Neural progenitor cell (in vitro differentiated cells): Measurements from ENCODE around the gene FAM234B. TPM values are rescaled to one million over a fixed set of nuclear protein-coding genes. Genes with fewer than 3 reads are reported as not detected.
A peak's percentile ranks its signal among the peaks of the same experiment; 100 is the strongest.

Experiments
- DNase-seq: peaks from one replicate; pipeline ENCODE4 v3.0.0-alpha.2; 2016; ENCODE audit warnings: low spot score
- H2AFZ ChIP-seq: fragments of 200-600 bp; sonication (generic); replicated peaks from 2 replicates; pipeline ENCODE4 v1.6.1; 2016; ENCODE audit warnings: antibody characterized with exemption
- H3F3A ChIP-seq: fragments of 200-600 bp; sonication (generic); 2 replicates; pipeline ENCODE4 v1.6.1; 2016; ENCODE audit warnings: antibody characterized with exemption, low read depth
- H3K27ac ChIP-seq: fragments of 200-600 bp; sonication (generic); 2 replicates; pipeline ENCODE4 v1.5.1; 2016; ENCODE audit warnings: mild to moderate bottlenecking
- H3K27me3 ChIP-seq: fragments of 200-600 bp; sonication (generic); 2 replicates; pipeline ENCODE4 v1.6.1; 2016; ENCODE audit warnings: mild to moderate bottlenecking, moderate library complexity
- H3K36me3 ChIP-seq: fragments of 200-600 bp; sonication (generic); 2 replicates; pipeline ENCODE4 v1.5.1; 2016
- H3K4me1 ChIP-seq: fragments of 200-600 bp; sonication (generic); 2 replicates; pipeline ENCODE4 v1.6.1; 2016; ENCODE audit warnings: mixed run types
- H3K4me2 ChIP-seq: fragments of 200-600 bp; sonication (generic); 2 replicates; pipeline ENCODE4 v1.6.1; 2016
- H3K4me3 ChIP-seq: fragments of 200-600 bp; sonication (generic); 2 replicates; pipeline ENCODE4 v1.5.1; 2016
- H3K79me2 ChIP-seq: fragments of 200-600 bp; sonication (generic); 2 replicates; pipeline ENCODE4 v1.6.1; 2016; ENCODE audit warnings: low read depth
- H3K9ac ChIP-seq: fragments of 200-600 bp; sonication (generic); 2 replicates; pipeline ENCODE4 v1.6.1; 2016
- H3K9me3 ChIP-seq: fragments of 200-600 bp; sonication (generic); 2 replicates; pipeline ENCODE4 v1.5.1; 2016; ENCODE audit warnings: low read depth
- H4K20me1 ChIP-seq: fragments of 200-600 bp; sonication (generic); 2 replicates; pipeline ENCODE4 v1.6.1; 2016; ENCODE audit warnings: low read depth
- H3K27ac Mint-ChIP-seq: 3 replicates; pipeline ENCODE4 v1.8.0; 2021; ENCODE audit warnings: mixed read lengths
- H3K27me3 Mint-ChIP-seq: 2 replicates; pipeline ENCODE4 v1.8.0; 2022; ENCODE audit warnings: low read depth, mild to moderate bottlenecking, inconsistent platforms, moderate library complexity, mixed read lengths; ENCODE audit not compliant: insufficient read depth
- H3K36me3 Mint-ChIP-seq: 3 replicates; pipeline ENCODE4 v1.8.0; 2021; ENCODE audit warnings: mixed read lengths
- H3K4me1 Mint-ChIP-seq: 3 replicates; pipeline ENCODE4 v1.8.0; 2021; ENCODE audit warnings: mixed read lengths
- H3K4me3 Mint-ChIP-seq: 3 replicates; pipeline ENCODE4 v1.8.0; 2021; ENCODE audit warnings: mild to moderate bottlenecking, moderate library complexity, mixed read lengths
- H3K9me3 Mint-ChIP-seq: 3 replicates; pipeline ENCODE4 v1.8.0; 2020; ENCODE audit warnings: mixed read lengths
- CTCF ChIP-seq: fragments of 200-600 bp; sonication (generic); IDR thresholded peaks from 2 replicates; pipeline ENCODE4 v1.5.1; 2017; ENCODE audit warnings: antibody characterized with exemption, mild to moderate bottlenecking
- EZH2 ChIP-seq: fragments of 200-600 bp; sonication (generic); IDR thresholded peaks from 2 replicates; pipeline ENCODE4 v1.6.1; 2017; ENCODE audit warnings: antibody characterized with exemption, mild to moderate bottlenecking, moderate library complexity
- EZH2phosphoT487 ChIP-seq: fragments of 200-600 bp; sonication (generic); IDR thresholded peaks from 2 replicates; pipeline ENCODE4 v1.6.1; 2017; ENCODE audit warnings: antibody characterized with exemption
- total RNA-seq: library from RNA; depleted of rRNA; stranded (reverse); fragments of >200 nt; gene quantifications from 2 replicates; pipeline ENCODE4 v1.2.3, GENCODE V29; 2015; ENCODE audit warnings: low replicate concordance

Gene FAM234B
- total RNA-seq, 1 donor from 2014 or later = 20.8 TPM

- peaks cover 41% of the 10 kb centered on the region for H3K4me1 Mint-ChIP-seq
- no peak overlapping the region for H3K27ac Mint-ChIP-seq
- TF ChIP-seq EZH2 = no peak
- Histone ChIP-seq H4K20me1 (no peaks in the 10 kb centered on the region), H3K36me3 (no peaks in the 10 kb centered on the region), H3K4me2 (no peak overlapping the region), H3K4me3 (no peak overlapping the region), H3K27me3 (no peaks in the 10 kb centered on the region), H3K27ac (no peak overlapping the region), H3K79me2 (no peaks in the 10 kb centered on the region), H3K4me1 (peaks cover 9% of the 10 kb centered on the region), H3K9me3 (no peaks in the 10 kb centered on the region), H2AFZ (no peak overlapping the region), H3F3A (no peaks in the 10 kb centered on the region), H3K9ac (no peak overlapping the region)
- peaks cover 2% of the 10 kb centered on the region for H3K36me3 Mint-ChIP-seq
- no peaks in the 10 kb centered on the region for H3K9me3 Mint-ChIP-seq
- H3K4me3 Mint-ChIP-seq = no peak overlapping the region
- DNase-seq = no peak
- H3K27me3 Mint-ChIP-seq = peaks cover 2% of the 10 kb centered on the region
These were observed 49.7 kb downstream of the FAM234B start for GRCh38 chr12:13093848-13094220.

- Mint-ChIP-seq H3K4me1 (peaks cover 41% of the 10 kb centered on the region), H3K27ac (no peak overlapping the region)
- no peak overlapping the region for H2AFZ ChIP-seq
These were observed 50.2 kb downstream of the FAM234B start for GRCh38 chr12:13094367-13094766.

GRCh38 chr12:13095266-13095995 is 51.2 kb downstream of the FAM234B start:
- Histone ChIP-seq H3F3A (peaks cover 4% of the 10 kb centered on the region), H4K20me1 (no peaks in the 10 kb centered on the region), H3K27me3 (no peaks in the 10 kb centered on the region), H3K4me1 (peaks cover 14% of the 10 kb centered on the region), H3K36me3 (no peaks in the 10 kb centered on the region), H3K4me3 (no peak overlapping the region), H3K4me2 (no peak overlapping the region), H3K79me2 (no peaks in the 10 kb centered on the region), H2AFZ (no peak overlapping the region), H3K9me3 (no peaks in the 10 kb centered on the region), H3K27ac (no peak overlapping the region), H3K9ac (no peak overlapping the region)
- Mint-ChIP-seq H3K27me3 (peaks cover 2% of the 10 kb centered on the region), H3K4me1 (peaks cover 51% of the 10 kb centered on the region), H3K27ac (no peak overlapping the region), H3K9me3 (no peaks in the 10 kb centered on the region), H3K36me3 (peaks cover 2% of the 10 kb centered on the region), H3K4me3 (no peak overlapping the region)
- TF ChIP-seq EZH2phosphoT487 (no peak), CTCF (no peak), EZH2 (no peak)
- no peak for DNase-seq

More at GRCh38 chr12:13094367-13094766, 50.2 kb downstream of the FAM234B start:
- Histone ChIP-seq H3K4me3 (no peak overlapping the region), H3K4me1 (peaks cover 9% of the 10 kb centered on the region), H3F3A (no peaks in the 10 kb centered on the region), H4K20me1 (no peaks in the 10 kb centered on the region), H3K27me3 (no peaks in the 10 kb centered on the region), H3K9ac (no peak overlapping the region), H3K4me2 (no peak overlapping the region), H3K27ac (no peak overlapping the region), H3K9me3 (no peaks in the 10 kb centered on the region), H3K79me2 (no peaks in the 10 kb centered on the region), H3K36me3 (no peaks in the 10 kb centered on the region)
- H3K4me3 Mint-ChIP-seq = no peak overlapping the region
- peaks cover 2% of the 10 kb centered on the region for H3K36me3 Mint-ChIP-seq
- H3K9me3 Mint-ChIP-seq = no peaks in the 10 kb centered on the region
- H3K27me3 Mint-ChIP-seq = peaks cover 2% of the 10 kb centered on the region
- DNase-seq = no peak
- no peak for TF ChIP-seq EZH2
- no peak for TF ChIP-seq EZH2phosphoT487
- no peak for TF ChIP-seq CTCF

- H3K27me3 ChIP-seq = no peaks in the 10 kb centered on the region
- no peaks in the 10 kb centered on the region for H4K20me1 ChIP-seq
- no peaks in the 10 kb centered on the region for H3K36me3 ChIP-seq
- TF ChIP-seq EZH2phosphoT487 (no peak), CTCF (no peak), EZH2 (no peak)
- H3K36me3 Mint-ChIP-seq = no peaks in the 10 kb centered on the region
- H3K27me3 Mint-ChIP-seq = peaks cover 2% of the 10 kb centered on the region
- H3K27ac ChIP-seq = no peak overlapping the region
- no peak overlapping the region for H3K9ac ChIP-seq
- H3K9me3 Mint-ChIP-seq = no peaks in the 10 kb centered on the region
- no peaks in the 10 kb centered on the region for H3K9me3 ChIP-seq
- DNase-seq = no peak
- peaks cover 57% of the 10 kb centered on the region for H3K4me1 Mint-ChIP-seq
- peak overlapping the region; percentile 99 for H2AFZ ChIP-seq
- H3K27ac Mint-ChIP-seq = no peak overlapping the region
- peaks cover 12% of the 10 kb centered on the region for H3F3A ChIP-seq
- H3K79me2 ChIP-seq = no peaks in the 10 kb centered on the region
- no peak overlapping the region for H3K4me3 ChIP-seq
- no peak overlapping the region for H3K4me3 Mint-ChIP-seq
- peaks cover 24% of the 10 kb centered on the region for H3K4me1 ChIP-seq
- H3K4me2 ChIP-seq = no peak overlapping the region
These were observed 53.4 kb downstream of the FAM234B start for GRCh38 chr12:13097491-13098011.
